ENCODE measurements around the gene GART. TPM values are rescaled to one million over a fixed set of nuclear protein-coding genes. Genes with fewer than 3 reads are reported as not detected.
"Not testable (repeated sequence)": the region's sequence is repeated elsewhere in the genome, so short reads cannot be mapped to it uniquely, and the experiment has no call there.

GART gene
- 42.5 and 45.2 TPM in 2 replicates for total RNA-seq

- DNase-seq (ENCODE audit: low read depth in 2 of 2): peak; percentile 81 to 87
Measured at GRCh38 chr21:33541756-33542639, at the start of gene GART. Gene GART, minus strand, starts transcription at chr21:33542117. Its CDS starts 2,802 bp downstream, at chr21:33539315.

- DNase-seq (ENCODE audit: low read depth in 2 of 2): peak; percentile 86 to 94
Measured at GRCh38 chr21:33588485-33589335, 46.8 kb upstream of the GART start, which contains the start of gene DONSON. Gene DONSON, minus strand, starts transcription at chr21:33588684. Its CDS starts 43 bp downstream, at chr21:33588641.

- DNase-seq (ENCODE audit: low read depth in 2 of 2): peak; percentile 32 to 35
Measured at GRCh38 chr21:33587792-33588484, 46.0 kb upstream of the GART start.

- no peak for DNase-seq (ENCODE audit: low read depth in 2 of 2)
Measured at GRCh38 chr21:33586927-33587326, 45.0 kb upstream of the GART start.

GRCh38 chr21:33584455-33584854 is 42.5 kb upstream of the GART start:
- DNase-seq (ENCODE audit: low read depth in 2 of 2): no peak

GRCh38 chr21:33578959-33579542 is 37.1 kb upstream of the GART start:
- peak in 1 of 2 donors; percentile 70 for DNase-seq (ENCODE audit: low read depth in 2 of 2)

GRCh38 chr21:33578214-33578613 is 36.3 kb upstream of the GART start:
- DNase-seq (ENCODE audit: low read depth in 2 of 2): peak in 1 of 2 donors; percentile 13

- not testable (repeated sequence) for DNase-seq (ENCODE audit: low read depth in 2 of 2)
Measured at GRCh38 chr21:33576741-33577141, 34.8 kb upstream of the GART start.

GRCh38 chr21:33572350-33572749 is 30.4 kb upstream of the GART start:
- peak in 1 of 2 donors; percentile 69 for DNase-seq (ENCODE audit: low read depth in 2 of 2)

GRCh38 chr21:33569991-33570390 is 28.1 kb upstream of the GART start:
- DNase-seq (ENCODE audit: low read depth in 2 of 2): no peak

GRCh38 chr21:33568448-33568847 is 26.5 kb upstream of the GART start:
- DNase-seq (ENCODE audit: low read depth in 2 of 2): peak in 1 of 2 donors; percentile 24

- DNase-seq (ENCODE audit: low read depth in 2 of 2): no peak
Measured at GRCh38 chr21:33567914-33568313, 26.0 kb upstream of the GART start.

- DNase-seq (ENCODE audit: low read depth in 2 of 2): no peak
Measured at GRCh38 chr21:33566514-33566913, 24.6 kb upstream of the GART start.

GRCh38 chr21:33562389-33562788 is 20.5 kb upstream of the GART start:
- DNase-seq (ENCODE audit: low read depth in 2 of 2): no peak

GRCh38 chr21:33561373-33561772 is 19.5 kb upstream of the GART start:
- DNase-seq (ENCODE audit: low read depth in 2 of 2): no peak

- DNase-seq (ENCODE audit: low read depth in 2 of 2): no peak
Measured at GRCh38 chr21:33560965-33561364, 19.0 kb upstream of the GART start.

- DNase-seq (ENCODE audit: low read depth in 2 of 2): no peak
Measured at GRCh38 chr21:33559813-33560212, 17.9 kb upstream of the GART start.

- DNase-seq (ENCODE audit: low read depth in 2 of 2): no peak
Measured at GRCh38 chr21:33558777-33559421, 17.0 kb upstream of the GART start.

- DNase-seq (ENCODE audit: low read depth in 2 of 2): no peak
Measured at GRCh38 chr21:33557447-33557846, 15.5 kb upstream of the GART start.

- no peak for DNase-seq (ENCODE audit: low read depth in 2 of 2)
Measured at GRCh38 chr21:33554982-33555344, 13.0 kb upstream of the GART start.

Measured in lung microvascular endothelial cell (primary cell).